HUES48 (cell line): ENCODE measurements around the gene PILRB.
"Not testable (repeated sequence)": the region's sequence is repeated elsewhere in the genome, so short reads cannot be mapped to it uniquely, and the experiment has no call there.

Source experiments
- H3K27ac ChIP-seq: one replicate; pipeline ENCODE4 v1.7.0; 2013; ENCODE audit warnings: low read depth, low read length, inconsistent platforms
- H3K27me3 ChIP-seq: 2 replicates; pipeline ENCODE4 v1.6.1; 2013; ENCODE audit warnings: mild to moderate bottlenecking, low read length; ENCODE audit not compliant: control insufficient read depth, insufficient read depth
- H3K36me3 ChIP-seq: 2 replicates; pipeline ENCODE4 v1.6.1; 2013; ENCODE audit warnings: low read length; ENCODE audit not compliant: control insufficient read depth, insufficient read depth
- H3K4me1 ChIP-seq: 2 replicates; pipeline ENCODE4 v1.6.1; 2013; ENCODE audit warnings: mild to moderate bottlenecking, low read length; ENCODE audit not compliant: control insufficient read depth, insufficient read depth
- H3K4me3 ChIP-seq: 2 replicates; pipeline ENCODE4 v1.5.1; 2013; ENCODE audit warnings: mild to moderate bottlenecking, low read depth, low read length
- H3K9ac ChIP-seq: 2 replicates; pipeline ENCODE4 v1.6.1; 2013; ENCODE audit warnings: mild to moderate bottlenecking, low read depth, low read length, moderate library complexity
- H3K9me3 ChIP-seq: 2 replicates; pipeline ENCODE4 v1.6.1; 2013; ENCODE audit warnings: low read length; ENCODE audit not compliant: control insufficient read depth, insufficient read depth

PILRB gene

GRCh38 chr7:100344560-100345287 lies 13.2 kb upstream of the PILRB start:
- Histone ChIP-seq H3K36me3 (peaks cover 61% of the 10 kb centered on the region), H3K27ac (peak overlapping the region; percentile 76)
- H3K4me3 ChIP-seq, H3K9ac ChIP-seq, H3K9me3 ChIP-seq, H3K4me1 ChIP-seq, H3K27me3 ChIP-seq: not testable (repeated sequence)

- H3K27ac ChIP-seq, H3K4me1 ChIP-seq, H3K9ac ChIP-seq, H3K27me3 ChIP-seq, H3K4me3 ChIP-seq, H3K9me3 ChIP-seq: not testable (repeated sequence)
- H3K36me3 ChIP-seq: peaks cover 66% of the 10 kb centered on the region
Measured at GRCh38 chr7:100345288-100345672, 12.6 kb upstream of the PILRB start.

GRCh38 chr7:100346921-100347320 lies 11.0 kb upstream of the PILRB start:
- Histone ChIP-seq H3K9ac (no peak overlapping the region), H3K27me3 (no peaks in the 10 kb centered on the region), H3K4me3 (no peak overlapping the region), H3K36me3 (peaks cover 71% of the 10 kb centered on the region), H3K27ac (no peak overlapping the region), H3K9me3 (no peaks in the 10 kb centered on the region), H3K4me1 (no peaks in the 10 kb centered on the region)

GRCh38 chr7:100348805-100349204 lies 9.1 kb upstream of the PILRB start:
- Histone ChIP-seq H3K9ac (no peak overlapping the region), H3K36me3 (peaks cover 74% of the 10 kb centered on the region), H3K27me3 (no peaks in the 10 kb centered on the region), H3K4me1 (no peaks in the 10 kb centered on the region), H3K4me3 (no peak overlapping the region), H3K9me3 (no peaks in the 10 kb centered on the region), H3K27ac (no peak overlapping the region)

- Histone ChIP-seq H3K9ac (no peak overlapping the region), H3K36me3 (peaks cover 82% of the 10 kb centered on the region), H3K4me1 (no peaks in the 10 kb centered on the region), H3K27me3 (no peaks in the 10 kb centered on the region), H3K27ac (no peak overlapping the region), H3K4me3 (no peak overlapping the region), H3K9me3 (no peaks in the 10 kb centered on the region)
Measured at GRCh38 chr7:100349757-100350156, 8.2 kb upstream of the PILRB start.

GRCh38 chr7:100351657-100352058 lies 6.3 kb upstream of the PILRB start:
- no peaks in the 10 kb centered on the region for H3K4me1 ChIP-seq
- no peak overlapping the region for H3K27ac ChIP-seq
- no peaks in the 10 kb centered on the region for H3K9me3 ChIP-seq
- no peak overlapping the region for H3K4me3 ChIP-seq
- no peaks in the 10 kb centered on the region for H3K27me3 ChIP-seq
- no peak overlapping the region for H3K9ac ChIP-seq
- H3K36me3 ChIP-seq: peaks cover 89% of the 10 kb centered on the region

- H3K4me1 ChIP-seq, H3K4me3 ChIP-seq, H3K27me3 ChIP-seq, H3K27ac ChIP-seq, H3K9ac ChIP-seq, H3K9me3 ChIP-seq: not testable (repeated sequence)
- H3K36me3 ChIP-seq: peaks cover 89% of the 10 kb centered on the region
Measured at GRCh38 chr7:100352230-100352781, 5.6 kb upstream of the PILRB start.

GRCh38 chr7:100352984-100353684 lies 4.8 kb upstream of the PILRB start:
- Histone ChIP-seq H3K4me1 (no peaks in the 10 kb centered on the region), H3K4me3 (no peak overlapping the region), H3K36me3 (peaks cover 89% of the 10 kb centered on the region), H3K27ac (no peak overlapping the region), H3K9me3 (no peaks in the 10 kb centered on the region), H3K9ac (no peak overlapping the region), H3K27me3 (no peaks in the 10 kb centered on the region)

- Histone ChIP-seq H3K27ac (no peak overlapping the region), H3K36me3 (peaks cover 92% of the 10 kb centered on the region)
Measured at GRCh38 chr7:100353685-100354330, 4.1 kb upstream of the PILRB start.

GRCh38 chr7:100356416-100357068 lies 1.4 kb upstream of the PILRB start:
- H3K27ac ChIP-seq: no peak overlapping the region
- H3K4me1 ChIP-seq: no peaks in the 10 kb centered on the region
- H3K36me3 ChIP-seq: peaks cover 89% of the 10 kb centered on the region
- H3K9ac ChIP-seq: no peak overlapping the region
- H3K4me3 ChIP-seq: no peak overlapping the region
- no peaks in the 10 kb centered on the region for H3K9me3 ChIP-seq
- no peaks in the 10 kb centered on the region for H3K27me3 ChIP-seq

More at GRCh38 chr7:100353685-100354330, 4.1 kb upstream of the PILRB start:
- H3K9me3 ChIP-seq: no peaks in the 10 kb centered on the region
- no peaks in the 10 kb centered on the region for H3K27me3 ChIP-seq
- H3K4me1 ChIP-seq: no peaks in the 10 kb centered on the region
- H3K9ac ChIP-seq: no peak overlapping the region
- no peak overlapping the region for H3K4me3 ChIP-seq
